ENCODE measurements around the gene HNRNPU.
A peak's percentile ranks its signal among the peaks of the same experiment; 100 is the strongest.

Gene HNRNPU

DNA sequence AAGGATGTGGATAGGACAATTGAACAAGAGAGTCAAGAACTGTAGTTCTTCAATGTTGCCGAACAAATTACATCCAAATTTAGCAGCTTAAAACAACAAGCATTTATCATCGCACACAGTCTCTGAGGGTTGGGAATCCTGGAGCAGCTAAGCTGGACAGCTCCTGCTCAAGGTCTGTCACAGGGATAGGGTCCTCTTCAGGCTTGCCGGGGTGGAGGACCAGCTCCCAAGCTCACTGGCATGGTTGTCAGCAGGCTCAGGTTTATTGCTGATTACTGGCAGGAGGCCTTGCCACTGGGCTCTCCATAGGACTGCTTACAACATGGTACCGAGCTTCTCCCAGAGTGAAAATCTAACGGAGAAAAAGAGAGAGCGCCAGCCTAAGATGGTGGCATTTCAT is 51.0 kb downstream of the HNRNPU start:
- no peak for DNase-seq (ENCODE audit: extremely low spot score, insufficient read length, low read depth)

GRCh38 chr1:244810221-244810620 is 54.1 kb downstream of the HNRNPU start:
- DNase-seq (ENCODE audit: extremely low spot score, insufficient read length, low read depth) (no peak), FAIRE-seq (no peak)

More for the DNA sequence above, 51.0 kb downstream of the HNRNPU start:
- no peak for FAIRE-seq

GRCh38 chr1:244807138-244807537 is 57.2 kb downstream of the HNRNPU start:
- DNase-seq (ENCODE audit: extremely low spot score, insufficient read length, low read depth) (no peak), FAIRE-seq (no peak)

GRCh38 chr1:244804841-244805240 is 59.5 kb downstream of the HNRNPU start:
- FAIRE-seq, result no peak

DNA sequence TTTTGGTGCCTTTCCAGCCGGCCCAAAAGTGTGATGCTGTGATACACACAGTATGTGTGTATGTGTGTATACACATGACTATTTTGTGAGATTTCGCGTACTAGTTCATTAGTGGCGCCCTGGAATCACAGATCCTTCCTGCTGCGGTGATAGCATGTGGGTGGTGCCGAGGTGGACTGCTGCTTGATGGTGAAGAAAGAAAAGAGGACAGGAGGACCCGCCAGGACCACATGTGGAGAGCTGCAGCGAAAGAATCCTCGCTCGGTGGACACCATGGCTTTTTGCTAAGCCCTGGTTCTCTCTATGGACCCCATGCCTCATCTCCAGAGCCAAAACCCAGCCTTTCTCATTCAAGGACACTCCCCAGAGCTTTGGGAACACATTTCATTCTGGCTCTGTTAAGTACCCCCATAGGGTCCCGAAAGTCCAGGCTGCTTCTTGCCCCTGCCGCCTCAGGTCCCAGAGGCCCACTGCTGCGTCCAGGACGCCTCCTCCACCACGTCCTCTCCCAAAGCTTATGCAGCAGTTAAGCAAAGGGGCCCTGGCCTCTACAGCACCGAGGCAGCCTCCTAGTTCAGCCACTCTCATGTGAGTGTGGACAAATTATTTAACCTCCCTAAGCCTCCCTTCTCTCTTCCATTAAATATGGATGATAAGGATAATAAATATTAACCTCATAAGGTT is 61.6 kb downstream of the HNRNPU start:
- FAIRE-seq (no peak), DNase-seq (ENCODE audit: extremely low spot score, insufficient read length, low read depth) (no peak)

More at GRCh38 chr1:244804841-244805240, 59.5 kb downstream of the HNRNPU start:
- DNase-seq (ENCODE audit: extremely low spot score, insufficient read length, low read depth), result no peak

- FAIRE-seq (no peak), DNase-seq (ENCODE audit: extremely low spot score, insufficient read length, low read depth) (no peak)
Measured at GRCh38 chr1:244802041-244802440, 62.3 kb downstream of the HNRNPU start.

- DNase-seq (ENCODE audit: extremely low spot score, insufficient read length, low read depth), result peak; percentile 47
Measured at GRCh38 chr1:244801246-244801645, 63.1 kb downstream of the HNRNPU start.

DNA sequence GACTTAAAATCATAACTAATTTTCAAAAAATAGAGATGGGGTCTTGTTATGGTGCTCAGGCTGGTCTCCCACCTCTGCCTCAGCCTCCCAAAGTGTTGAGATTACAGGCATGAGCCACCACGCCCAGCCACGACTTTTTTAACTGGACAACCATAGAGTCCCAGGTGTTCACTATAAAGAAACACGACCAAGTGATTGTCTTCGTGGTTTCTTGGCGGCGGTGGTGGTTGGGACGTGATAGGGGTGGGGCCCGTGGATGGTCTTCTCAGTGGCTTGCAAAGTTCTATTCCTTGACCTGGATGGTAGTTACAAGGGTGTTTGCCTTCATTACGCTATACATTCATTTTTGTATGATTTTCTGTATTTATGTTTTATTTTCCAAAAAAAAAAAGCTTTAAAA is 63.5 kb downstream of the HNRNPU start:
- FAIRE-seq, result no peak
- no peak for DNase-seq (ENCODE audit: extremely low spot score, insufficient read length, low read depth)

More at GRCh38 chr1:244801246-244801645, 63.1 kb downstream of the HNRNPU start:
- peak; percentile 47 for FAIRE-seq
